ENCODE data around the gene CHN1. TPM values are rescaled to one million over a fixed set of nuclear protein-coding genes. Genes with fewer than 3 reads are reported as not detected.

CHN1 gene
- 1 to 10 TPM; 2.7 to 6.1 (median 3.4) TPM for total RNA-seq

GRCh38 chr2:175004980-175005732 is at the start of gene CHN1:
TSS of gene CHN1 (minus strand) at chr2:175005381. CDS start at chr2:175004912, 469 bp downstream.
- TF ChIP-seq POLR2A (IDR thresholded peaks at IDR 0.05) (no peak), CTCF (IDR thresholded peaks at IDR 0.05) (no peak)
- DNase-seq (ENCODE audit: low spot score in 2 of 2), result peak in 1 of 2 donors; percentile 89
- intact Hi-C loops (cut with DNase I; ENCODE audit: low total_unique reads), result no loop called here
- peak within 1 kb of the TSS; percentile 47 for H3K4me3 ChIP-seq (ENCODE audit: low read depth, poor library complexity, severe bottlenecking)
- WGBS, 2 donors, result 0 to 1% methylated on average over 23 to 51 of the region's 89 CpGs

GRCh38 chr2:175054340-175054739 is 49.2 kb upstream of the CHN1 start:
- H3K4me3 ChIP-seq (ENCODE audit: low read depth, poor library complexity, severe bottlenecking), result no peak overlapping the region
- TF ChIP-seq CTCF (IDR thresholded peaks at IDR 0.05), result no peak
- no peak for TF ChIP-seq POLR2A (IDR thresholded peaks at IDR 0.05)
- 89 to 92% methylated on average over 4 of the region's 4 CpGs for whole genome bisulfite sequencing, 2 donors
- no peak for DNase-seq (ENCODE audit: low spot score in 2 of 2)
- intact Hi-C loops (cut with DNase I; ENCODE audit: low total_unique reads), result no loop called here

GRCh38 chr2:175049661-175050060 is 44.5 kb upstream of the CHN1 start:
- no peak for DNase-seq (ENCODE audit: low spot score in 2 of 2)
- no peak for TF ChIP-seq CTCF (IDR thresholded peaks at IDR 0.05)
- TF ChIP-seq POLR2A (IDR thresholded peaks at IDR 0.05), result no peak
- no peak overlapping the region for H3K4me3 ChIP-seq (ENCODE audit: low read depth, poor library complexity, severe bottlenecking)
- intact Hi-C loops (cut with DNase I; ENCODE audit: low total_unique reads), result no loop called here

- DNase-seq (ENCODE audit: low spot score in 2 of 2), result no peak
- intact Hi-C loops (cut with DNase I; ENCODE audit: low total_unique reads), result no loop called here
- 77 to 83% methylated on average over 2 of the region's 2 CpGs for WGBS, 2 donors
- TF ChIP-seq CTCF (IDR thresholded peaks at IDR 0.05), result no peak
- no peak for TF ChIP-seq POLR2A (IDR thresholded peaks at IDR 0.05)
- H3K4me3 ChIP-seq (ENCODE audit: low read depth, poor library complexity, severe bottlenecking), result no peak overlapping the region
Measured at GRCh38 chr2:175048275-175048674, 43.1 kb upstream of the CHN1 start.

GRCh38 chr2:175039490-175039889 is 34.3 kb upstream of the CHN1 start:
- no peak for TF ChIP-seq CTCF (IDR thresholded peaks at IDR 0.05)
- no peak for TF ChIP-seq POLR2A (IDR thresholded peaks at IDR 0.05)
- intact Hi-C loops (cut with DNase I; ENCODE audit: low total_unique reads), result no loop called here
- no peak overlapping the region for H3K4me3 ChIP-seq (ENCODE audit: low read depth, poor library complexity, severe bottlenecking)
- no peak for DNase-seq (ENCODE audit: low spot score in 2 of 2)
- WGBS, 2 donors, result 92 to 95% methylated on average over 3 of the region's 3 CpGs

GRCh38 chr2:175039031-175039430 is 33.9 kb upstream of the CHN1 start:
- DNase-seq (ENCODE audit: low spot score in 2 of 2), result no peak
- intact Hi-C loops (cut with DNase I; ENCODE audit: low total_unique reads), result no loop called here
- 85 to 86% methylated on average over 5 of the region's 5 CpGs for WGBS, 2 donors
- H3K4me3 ChIP-seq (ENCODE audit: low read depth, poor library complexity, severe bottlenecking), result no peak overlapping the region
- no peak for TF ChIP-seq CTCF (IDR thresholded peaks at IDR 0.05)
- TF ChIP-seq POLR2A (IDR thresholded peaks at IDR 0.05), result no peak
